ENCODE data around the gene AGBL5.

GRCh38 chr2:27038631-27039339 is 12.7 kb upstream of the AGBL5 start:
- TF ChIP-seq CTCF (IDR thresholded peaks at IDR 0.05), result no peak
- no peak for TF ChIP-seq EZH2 (IDR thresholded peaks at IDR 0.05; ENCODE audit: borderline replicate concordance, insufficient read depth, low read depth, low read length, poor library complexity, severe bottlenecking)
